Activated CD4-positive, CD25-positive, alpha-beta regulatory T cell treated with anti-CD3 and anti-CD28 coated beads, Interleukin-2, amount 50 U/mL, for 24 hours (primary cell): ENCODE measurements around the gene LONRF2.
"Not testable (repeated sequence)": the region's sequence is repeated elsewhere in the genome, so short reads cannot be mapped to it uniquely, and the experiment has no call there.

ENCODE experiments used
- ATAC-seq, 2 donors: fragments of 150-1000 bp; cut with Tn5 transposase; one replicate each; pipeline ENCODE4 v1.10.0; 2021; ENCODE audit warnings: mild to moderate bottlenecking in 1 of 2, moderate library complexity in 1 of 2

LONRF2 gene

DNA sequence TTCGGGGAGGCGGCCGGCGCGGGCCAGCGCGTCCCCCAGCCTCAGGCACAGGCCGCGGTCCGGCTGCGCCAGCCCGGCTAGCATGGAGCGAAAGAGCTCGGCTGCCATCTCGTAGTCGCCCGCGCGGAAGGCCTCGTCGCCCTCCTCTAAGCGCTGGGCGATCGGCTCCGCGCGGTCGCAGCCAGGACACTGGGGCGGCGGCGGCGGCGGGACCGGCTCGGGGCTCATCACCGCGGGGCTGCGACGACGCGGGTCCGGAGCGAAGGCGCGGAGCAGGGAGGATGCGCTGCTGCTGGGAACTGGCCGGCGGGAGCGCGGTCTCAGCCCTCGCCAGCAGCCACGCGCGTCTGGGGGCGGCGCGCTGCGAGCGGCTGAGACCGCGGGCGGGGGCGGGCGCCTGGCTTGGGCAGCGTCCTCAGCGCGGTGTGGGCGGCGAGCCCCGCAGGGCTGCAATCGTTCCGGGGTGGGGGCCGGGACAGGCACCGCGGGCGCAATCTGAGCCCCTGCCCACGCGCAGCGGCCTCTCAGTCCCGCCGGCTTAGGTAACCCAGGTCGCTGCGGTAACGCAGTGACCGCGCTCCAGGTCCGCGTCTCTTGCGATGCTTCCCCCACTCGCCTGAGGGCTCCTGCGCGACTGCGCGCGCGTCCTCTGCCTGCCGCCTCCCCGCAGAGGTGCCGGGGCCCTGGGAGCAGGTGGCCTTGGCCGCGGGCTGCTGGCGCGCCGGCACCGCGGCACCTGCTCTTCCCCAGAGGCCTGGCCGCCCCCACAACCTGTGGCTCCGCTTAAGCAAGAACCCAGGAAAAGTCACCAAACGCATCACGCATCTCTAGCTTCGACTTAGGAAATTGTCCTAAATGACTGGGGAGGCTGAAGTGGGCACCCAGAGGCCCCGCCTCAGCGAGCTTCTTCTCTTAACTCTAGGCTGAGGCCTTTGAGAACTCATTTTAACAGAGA is at the start of gene LONRF2:
LONRF2 (minus strand) TSS at position 636 of the 955 bp plus-strand sequence; CDS start at position 228, 408 bp downstream.
- no peak for ATAC-seq

DNA sequence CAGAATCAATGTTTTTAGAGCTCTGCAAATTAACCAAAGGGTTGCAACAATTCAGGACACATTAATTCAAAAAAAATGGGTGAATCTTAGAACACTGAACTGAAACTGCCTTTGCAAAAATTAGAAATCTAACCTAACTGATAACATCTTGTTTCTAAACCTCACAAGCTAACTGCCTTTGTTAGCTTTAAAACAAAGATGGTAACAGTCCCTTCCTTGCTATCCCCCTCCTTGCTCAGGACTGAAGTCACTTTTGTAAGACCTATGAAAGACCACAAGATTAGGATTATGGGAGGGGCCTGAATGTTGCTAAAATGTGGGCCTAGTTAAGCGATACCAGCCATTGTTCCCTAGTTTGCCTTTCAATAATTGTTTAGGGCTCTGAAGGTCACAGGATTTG is 44.9 kb upstream of the LONRF2 start:
- ATAC-seq = no peak

DNA sequence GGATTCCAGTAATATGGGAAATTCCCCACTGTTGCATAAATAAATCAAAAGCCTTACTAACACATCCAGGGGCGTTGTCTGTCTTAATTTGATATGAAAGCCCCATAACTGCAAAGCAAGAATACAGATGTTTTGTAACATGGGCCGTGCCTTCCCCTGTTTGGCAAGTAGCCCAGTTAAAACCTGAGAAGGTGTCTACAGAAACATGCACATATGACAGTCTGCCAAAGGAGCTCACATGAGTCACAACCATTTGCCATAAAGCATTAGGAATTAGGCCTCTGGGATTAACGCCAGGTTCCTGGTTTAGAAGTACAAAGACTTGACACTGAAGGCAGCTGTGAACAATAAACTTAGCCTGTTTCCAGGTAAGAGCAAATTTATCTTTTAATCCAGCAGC is 43.1 kb upstream of the LONRF2 start:
- no peak for ATAC-seq

DNA sequence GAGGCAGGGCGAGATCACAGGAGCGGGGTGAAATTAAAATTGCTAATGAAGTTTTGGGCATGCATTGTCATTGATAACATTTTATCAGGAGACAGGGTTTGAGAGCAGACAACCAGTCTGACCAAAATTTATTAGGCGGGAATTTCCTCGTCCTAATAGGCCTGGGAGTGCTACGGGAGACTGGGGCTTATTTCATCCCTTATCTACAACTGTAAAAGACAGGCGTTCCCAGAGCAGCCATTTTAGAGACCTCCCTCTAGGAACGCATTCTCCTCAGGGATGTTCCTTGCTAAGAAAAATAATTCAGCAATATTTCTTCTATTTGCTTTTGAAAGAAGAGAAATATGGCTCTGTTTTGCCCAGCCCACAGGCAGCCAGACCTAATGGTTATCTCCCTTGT is 40.0 kb upstream of the LONRF2 start:
- not testable (repeated sequence) for ATAC-seq

DNA sequence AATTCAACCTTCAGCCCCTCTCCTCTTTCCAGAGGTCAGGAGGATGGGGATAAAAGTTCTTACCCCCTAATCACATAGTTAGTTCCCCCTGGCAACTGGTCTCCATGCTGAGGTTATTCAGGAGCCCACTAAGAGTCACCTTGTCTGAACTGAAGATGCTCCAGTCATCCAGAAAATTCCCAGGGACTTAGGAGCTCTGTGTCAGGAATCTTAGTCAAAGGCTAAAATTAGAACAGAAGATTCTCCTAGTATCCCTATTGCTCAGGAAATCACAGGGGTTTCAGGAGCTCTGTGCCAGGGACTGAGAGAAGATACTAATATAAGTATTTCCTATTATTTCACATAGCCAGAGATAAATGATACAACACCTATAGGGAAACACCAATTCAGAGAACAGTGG is 37.3 kb upstream of the LONRF2 start:
- no peak for ATAC-seq

DNA sequence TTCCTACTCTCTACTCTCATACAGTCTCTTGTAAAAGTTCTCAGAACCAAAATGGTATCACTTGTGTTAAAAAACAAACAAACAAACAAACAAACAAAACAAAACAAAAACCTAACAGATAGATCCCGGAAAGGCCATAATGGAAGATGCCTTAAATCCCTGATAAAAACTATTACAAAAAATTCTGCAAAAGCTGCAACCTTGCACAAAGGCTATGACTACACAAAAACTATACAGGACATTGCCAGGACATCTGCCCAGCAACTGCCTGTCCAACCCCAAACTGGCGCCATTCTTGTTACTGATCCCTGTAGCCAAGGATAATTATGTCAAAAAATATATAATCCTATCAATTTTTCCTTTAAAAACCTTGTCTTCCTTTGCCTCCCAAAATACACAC is 36.3 kb upstream of the LONRF2 start:
- ATAC-seq = no peak

DNA sequence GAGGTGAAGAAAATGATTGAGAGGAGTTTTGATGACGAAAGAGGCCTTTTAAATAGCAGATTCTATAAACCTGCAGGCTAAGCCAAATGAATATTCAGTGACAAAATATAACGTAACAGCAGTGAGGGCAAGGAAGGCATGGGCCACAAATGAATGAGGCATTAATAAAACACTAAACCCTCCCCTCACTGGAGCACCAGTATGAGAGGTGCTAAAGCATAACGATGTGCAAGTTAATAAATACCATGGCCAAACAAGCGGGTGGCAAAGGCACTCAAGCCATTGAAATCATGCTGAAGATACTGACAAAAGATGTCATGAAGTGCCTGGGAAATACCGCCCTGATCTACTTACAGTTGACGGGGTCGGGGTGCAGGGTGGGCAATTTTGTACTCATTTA is 30.2 kb upstream of the LONRF2 start:
- no peak for ATAC-seq

DNA sequence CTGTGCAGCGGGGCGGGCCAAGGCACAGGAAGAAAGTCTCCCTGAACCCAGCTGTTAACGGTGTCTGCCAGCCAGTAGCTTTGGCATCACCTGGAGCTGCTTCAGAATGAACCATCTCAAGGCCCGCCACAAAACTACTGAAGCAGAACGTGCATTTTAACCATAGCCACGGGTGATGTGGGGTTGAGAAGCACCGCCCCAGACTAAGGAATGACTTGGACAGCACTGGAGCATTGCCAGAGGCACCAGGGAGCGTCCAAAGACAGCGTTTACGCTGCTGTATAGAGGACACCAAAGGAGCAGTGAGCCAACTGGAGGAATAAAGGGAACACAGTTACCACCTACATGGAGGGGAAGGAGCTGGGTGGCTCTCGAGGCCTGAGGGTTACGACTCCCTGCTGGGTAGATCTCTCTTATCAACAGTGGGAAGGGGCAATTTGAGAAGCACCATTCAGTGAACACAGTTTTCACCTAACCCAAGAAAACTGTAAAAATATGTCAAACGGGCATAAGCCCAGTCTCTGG is 28.4 kb upstream of the LONRF2 start:
- ATAC-seq = no peak

DNA sequence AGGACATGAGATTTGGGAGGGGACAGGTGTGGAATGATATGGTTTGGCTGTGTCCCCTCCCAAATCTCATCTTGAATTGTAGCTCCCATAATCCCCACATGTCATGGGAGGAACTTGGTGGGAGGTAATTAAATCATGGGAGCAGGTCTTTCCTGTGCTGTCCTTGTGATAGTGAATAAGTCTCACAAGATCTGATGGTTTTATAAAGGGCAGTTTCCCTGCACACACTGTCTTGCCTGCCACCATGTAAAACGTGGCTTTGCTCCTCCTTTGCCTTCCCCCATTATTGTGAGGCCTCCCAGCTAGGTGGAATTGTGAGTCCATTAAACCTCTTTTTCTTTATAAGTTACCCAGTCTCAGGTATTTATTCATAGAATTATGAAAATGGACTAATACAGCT is 22.8 kb upstream of the LONRF2 start:
- not testable (repeated sequence) for ATAC-seq

DNA sequence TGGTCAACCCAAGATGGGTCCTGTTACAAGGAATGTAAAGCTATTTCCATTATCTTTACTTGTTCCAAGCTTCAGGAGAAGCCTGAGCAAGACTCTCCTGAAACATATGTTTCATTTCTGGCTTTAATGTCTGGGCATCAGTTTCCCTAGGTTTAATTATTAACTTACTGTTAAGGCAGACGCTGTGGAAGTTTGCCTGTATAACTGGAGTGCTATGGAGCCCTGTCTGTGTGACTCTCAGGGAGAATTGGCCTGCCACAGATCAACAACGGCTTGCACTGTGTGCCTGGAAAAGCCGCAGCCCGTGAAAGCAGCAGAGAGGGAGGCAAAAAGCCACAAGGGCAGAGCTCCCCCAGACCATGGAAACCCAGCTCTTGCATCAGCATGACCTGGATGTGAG is 22.1 kb upstream of the LONRF2 start:
- ATAC-seq = no peak

DNA sequence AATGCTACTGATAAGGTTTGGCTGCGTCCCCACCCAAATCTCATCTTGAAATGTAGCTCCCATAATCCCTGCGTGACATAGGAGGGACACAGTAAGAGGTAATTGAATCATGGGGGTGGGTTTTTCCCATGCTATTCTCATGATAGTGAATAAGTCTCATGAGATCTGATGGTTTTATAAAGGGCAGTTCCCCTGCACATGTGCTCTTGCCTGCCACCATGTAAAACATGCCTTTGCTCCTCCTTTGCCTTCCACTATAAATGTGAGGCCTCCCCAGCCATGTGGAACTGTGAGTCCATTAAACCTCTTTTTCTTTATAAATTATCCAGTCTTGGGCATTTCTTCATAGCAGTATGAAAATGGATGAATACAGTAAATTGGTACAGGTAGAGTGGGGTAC is 20.2 kb upstream of the LONRF2 start:
- not testable (repeated sequence) for ATAC-seq

DNA sequence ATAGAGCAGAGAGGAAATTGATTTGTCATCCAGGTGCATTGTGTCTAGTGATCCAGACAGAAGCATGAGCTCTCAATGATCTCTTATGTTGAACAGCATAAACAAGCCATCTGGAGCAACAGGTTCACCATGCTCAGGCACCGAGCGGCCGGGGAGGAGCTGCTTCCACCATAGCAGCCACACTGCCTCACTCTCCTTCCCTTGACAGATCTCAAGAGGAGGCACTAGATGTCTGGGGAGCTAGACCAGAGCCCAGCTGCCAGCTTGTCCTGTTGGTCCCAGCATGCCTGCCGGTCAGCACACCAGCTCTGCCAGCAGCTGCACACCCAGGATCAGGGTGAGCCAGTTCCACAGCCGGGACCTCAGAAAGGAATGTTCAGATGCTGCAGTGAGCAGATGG is 17.5 kb upstream of the LONRF2 start:
- ATAC-seq = no peak

DNA sequence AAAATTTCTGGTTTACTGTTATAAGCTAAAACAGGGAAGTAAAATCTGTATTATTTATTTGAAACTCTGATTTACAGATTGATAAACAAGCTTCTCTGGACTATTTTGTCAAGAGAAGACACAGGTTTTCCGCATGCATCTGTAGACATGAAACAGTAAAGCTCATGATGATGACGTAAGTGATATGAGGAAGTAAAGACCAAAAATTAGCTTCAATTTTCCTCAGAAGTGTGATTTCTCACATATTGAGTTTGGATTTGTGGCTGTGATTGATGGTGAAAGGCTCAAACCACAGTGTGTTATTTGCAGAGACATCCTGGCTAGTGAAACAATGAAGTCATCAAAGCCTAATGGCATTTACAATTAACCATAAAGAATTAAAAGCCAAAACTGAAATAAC is 12.6 kb upstream of the LONRF2 start:
- no peak for ATAC-seq

DNA sequence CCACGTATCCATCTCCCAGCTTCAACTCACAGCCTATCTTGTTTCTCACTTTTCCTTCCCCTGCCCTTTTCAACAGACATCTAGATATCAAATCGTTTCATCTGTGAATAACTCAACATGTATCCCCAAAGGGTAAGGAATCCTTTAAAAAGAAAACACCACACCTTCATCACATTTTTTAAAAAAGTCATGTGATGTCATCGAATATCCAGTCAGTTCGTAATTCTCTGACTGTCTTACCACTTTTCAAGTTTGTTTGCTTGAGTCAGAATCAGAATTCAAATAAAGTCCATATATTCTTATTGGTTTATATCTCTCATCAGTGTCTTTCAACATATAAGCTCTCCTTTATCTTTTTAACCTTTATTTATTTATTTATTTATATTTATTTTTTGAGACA is 5.4 kb upstream of the LONRF2 start:
- ATAC-seq = no peak

DNA sequence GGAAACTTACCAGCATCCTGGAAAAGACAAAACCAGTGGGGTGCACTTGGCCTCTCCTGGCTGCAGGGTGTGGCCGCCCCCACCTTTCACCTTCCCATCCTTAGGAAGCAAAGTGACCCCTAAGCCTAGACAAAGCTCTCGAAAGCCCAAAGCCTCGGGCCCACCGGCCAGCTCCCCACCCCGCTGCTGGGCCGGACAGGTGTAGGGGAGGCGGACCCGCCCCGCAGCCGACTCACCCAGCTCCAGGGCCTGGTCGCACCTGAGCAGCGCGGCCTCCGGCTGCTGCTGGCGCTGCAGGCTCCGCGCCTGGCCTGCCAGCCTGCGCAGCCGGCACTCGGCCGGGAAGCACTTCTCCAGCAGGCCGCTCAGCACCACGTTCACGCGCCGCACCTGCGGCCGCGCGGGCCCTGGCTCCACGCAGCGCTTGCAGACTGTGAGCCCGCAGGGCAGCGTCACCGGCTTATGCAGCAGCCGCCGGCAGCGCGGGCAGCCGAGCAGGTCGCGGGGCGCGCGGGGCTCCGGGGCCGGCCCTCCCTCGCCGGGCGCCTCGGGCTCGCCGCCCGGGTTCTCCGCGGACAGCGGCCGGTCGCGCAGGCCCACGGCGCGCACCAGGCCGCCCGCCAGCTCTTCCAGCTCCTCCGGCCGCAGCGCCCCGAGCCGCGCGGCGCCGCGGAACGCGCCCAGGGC is 979 bp downstream of the LONRF2 start:
- ATAC-seq = no peak

DNA sequence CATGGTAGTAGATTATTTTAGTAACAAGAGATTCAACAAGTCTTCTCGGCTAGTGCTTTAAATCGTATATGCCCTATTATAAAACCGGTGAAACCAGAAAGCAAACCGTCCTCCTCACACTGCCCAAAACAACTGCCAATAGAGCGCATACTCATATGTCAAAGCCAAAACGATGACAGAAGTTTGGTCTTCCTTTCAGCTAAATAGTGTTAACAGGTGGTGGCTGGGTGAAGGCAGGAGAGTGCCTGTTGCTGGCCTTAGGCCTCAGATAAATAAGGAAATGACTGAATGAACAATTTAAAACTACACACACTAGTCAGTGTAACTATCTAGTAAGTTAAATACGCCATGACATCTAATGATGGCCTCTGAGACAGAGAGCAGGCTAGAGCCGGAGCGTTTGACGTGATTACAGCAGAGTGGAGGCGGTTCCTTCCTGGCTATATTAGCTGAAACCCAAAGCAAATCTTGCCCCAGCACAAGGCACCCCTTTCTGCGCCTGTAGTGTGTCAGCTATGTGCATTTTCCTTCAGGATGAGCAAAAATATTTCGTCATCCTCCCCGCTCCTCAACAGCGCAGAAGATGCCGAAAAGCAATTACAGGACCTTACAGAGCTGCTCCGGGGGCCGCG is 1.6 kb downstream of the LONRF2 start:
- no peak for ATAC-seq

DNA sequence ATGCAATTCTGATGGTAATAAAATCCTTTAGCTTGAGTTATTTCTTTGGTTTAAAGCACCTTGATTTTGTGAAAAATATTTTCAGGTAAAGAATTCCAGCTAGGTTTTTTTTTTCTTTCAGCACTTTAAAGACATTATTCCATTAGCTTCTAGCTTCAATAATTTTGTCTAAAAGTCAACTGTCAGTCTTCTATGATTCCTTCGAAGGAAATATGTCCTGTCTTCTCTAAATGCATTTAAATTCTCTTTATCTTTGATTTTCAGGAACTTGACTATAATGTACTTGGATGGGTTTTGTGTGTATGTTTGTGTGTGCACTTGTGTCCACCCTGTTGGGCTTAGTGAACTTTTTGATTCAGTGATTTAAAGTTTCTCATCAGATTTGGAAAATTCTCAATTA is 4.7 kb downstream of the LONRF2 start:
- no peak for ATAC-seq

DNA sequence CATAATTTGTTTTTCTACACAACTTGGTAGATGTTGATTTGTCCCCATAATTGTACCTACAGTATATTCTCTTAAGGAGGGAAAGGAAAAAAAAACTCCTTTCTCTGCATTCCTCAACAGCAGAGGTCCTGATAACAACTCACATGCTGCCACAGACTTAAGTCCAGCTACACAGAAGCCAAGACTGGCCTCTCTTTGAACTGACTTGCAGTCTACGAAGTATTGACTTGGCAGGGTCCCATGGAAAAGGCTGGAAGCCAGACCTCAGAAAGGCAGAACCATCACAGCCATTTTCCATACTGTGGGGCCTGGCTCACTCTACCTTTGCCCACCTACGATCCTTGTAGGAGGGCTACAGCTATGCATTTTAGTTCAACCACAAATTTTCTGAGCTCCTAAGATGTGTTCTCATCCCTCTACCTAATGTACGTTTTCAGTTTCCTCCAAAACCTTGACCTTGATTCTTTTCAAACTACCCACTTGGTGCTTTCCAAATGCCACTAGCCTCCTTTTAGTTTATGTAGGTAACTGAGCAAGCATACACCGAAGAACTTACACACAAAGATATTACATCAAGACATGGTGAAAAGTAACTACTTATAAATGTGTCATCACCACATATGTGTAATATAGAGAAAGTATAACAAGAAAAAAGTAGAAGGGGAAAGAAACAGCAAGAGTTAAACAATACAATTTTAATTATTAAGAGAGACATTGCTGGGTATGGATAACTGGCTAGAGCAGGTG is 12.2 kb downstream of the LONRF2 start:
- ATAC-seq = no peak

DNA sequence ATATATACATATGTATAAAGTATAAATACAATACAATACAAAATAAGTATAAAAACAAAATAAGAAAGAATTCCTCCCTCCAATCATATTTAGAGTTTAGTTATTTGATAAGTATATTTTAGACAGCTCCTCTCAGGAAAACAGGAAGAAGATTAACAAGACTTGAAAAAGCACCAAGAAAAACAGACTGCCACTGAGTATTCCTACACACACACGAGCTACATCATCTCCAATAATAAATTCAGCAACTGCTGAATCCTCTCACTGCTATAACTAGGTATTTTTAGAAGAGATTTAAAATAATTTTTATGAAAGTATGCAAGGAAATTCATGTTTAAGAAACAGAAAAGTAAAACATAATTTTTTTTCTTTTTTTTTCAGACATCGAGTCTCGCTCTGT is 13.0 kb downstream of the LONRF2 start:
- no peak for ATAC-seq

DNA sequence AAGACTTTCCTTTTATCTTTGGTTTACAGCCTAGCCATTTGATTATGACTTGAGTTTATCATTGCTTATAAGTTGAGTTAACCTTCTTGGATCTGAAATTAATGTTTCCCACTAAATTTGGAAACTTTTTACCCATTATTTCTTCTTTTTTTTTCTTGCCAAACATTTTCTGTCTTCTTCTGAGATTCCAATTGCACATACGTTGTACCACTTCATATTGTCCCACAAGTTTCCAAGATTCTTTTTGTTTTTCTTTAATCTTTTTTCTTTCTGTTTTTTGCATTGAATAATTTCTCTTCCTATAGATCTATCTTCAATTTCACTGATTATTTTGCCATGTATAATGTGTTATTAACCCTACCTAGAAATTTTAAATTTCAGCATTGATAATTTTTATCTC is 18.6 kb downstream of the LONRF2 start:
- ATAC-seq = no peak

DNA sequence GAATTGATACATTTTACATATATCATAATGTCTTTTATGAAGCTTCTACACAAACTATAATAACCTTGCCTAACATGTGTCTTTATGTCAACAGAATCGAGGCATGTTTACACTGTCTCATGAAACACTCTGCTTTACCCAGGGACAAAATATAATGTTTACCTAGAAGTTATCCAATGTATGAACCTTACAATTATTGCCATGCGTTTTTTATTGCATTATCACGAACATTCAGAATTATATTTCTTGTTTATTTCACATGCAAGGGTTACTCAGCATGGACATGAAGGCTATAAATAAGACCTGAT is 19.8 kb downstream of the LONRF2 start:
- ATAC-seq = no peak

DNA sequence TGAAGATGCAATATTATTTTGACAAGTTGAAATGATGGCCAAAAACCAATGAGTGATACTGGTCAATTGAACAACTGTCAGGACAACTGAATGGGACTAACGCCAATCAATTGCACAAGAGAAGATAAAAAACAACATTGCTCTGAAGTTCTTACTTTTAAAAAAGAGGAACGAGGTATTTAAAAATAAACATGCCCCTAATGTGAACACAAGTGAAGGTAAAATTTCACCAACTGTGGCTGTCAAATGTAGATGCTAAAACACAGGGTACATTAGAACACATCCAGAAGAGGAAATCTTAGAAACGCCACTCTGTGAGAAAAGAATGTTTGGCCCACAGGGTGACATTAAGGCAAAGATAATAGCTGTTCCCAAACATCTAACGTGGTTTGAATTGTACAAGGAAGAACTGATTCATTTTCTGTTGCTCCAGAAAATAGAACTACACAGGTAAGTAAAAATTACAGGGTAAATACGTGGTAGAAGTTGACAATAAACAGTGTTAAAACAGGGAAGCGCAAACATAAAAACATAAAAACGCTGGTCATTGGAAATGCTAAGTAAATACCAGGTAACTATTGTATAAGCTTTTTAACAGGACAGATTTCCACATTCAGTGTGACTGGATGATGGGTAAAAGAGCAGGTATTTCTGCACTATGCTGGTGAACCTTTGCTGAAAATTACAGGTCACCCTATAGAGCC is 20.3 kb downstream of the LONRF2 start:
- no peak for ATAC-seq
